Measurements from ENCODE around the gene PITPNM3. TPM values are rescaled to one million over a fixed set of nuclear protein-coding genes. Genes with fewer than 3 reads are reported as not detected.

Gene PITPNM3
- total and polyA plus RNA-seq, 2 of the 13 experiments (the other 11 are each of a cell fraction or from before 2014, with no cell fraction given) = 0.13 to 0.29 TPM

- H3K27ac ChIP-seq (ENCODE audit: extremely low read length, insufficient read depth, low read length) = no peak overlapping the region
- POLR2A ChIA-PET = no interaction called here
- no peaks in the 10 kb centered on the region for H3K9me3 ChIP-seq (ENCODE audit: low read length)
- H2AFZ ChIP-seq (ENCODE audit: low read length) = no peak overlapping the region
- BruUV-seq (replicated peaks) = no TSS peak
- in situ Hi-C loops (cut with HindIII; ENCODE audit: extremely low pct_ligation_motif_present, low pct_unique_long_range_greater_than_20kb) = no loop called here
- H4K20me1 ChIP-seq (ENCODE audit: insufficient read depth, low read length) = no peaks in the 10 kb centered on the region
- intact Hi-C loops (cut with micrococcal nuclease; ENCODE audit: unreplicated experiment) = no loop called here
- 70% methylated on average over 4 of the region's 4 CpGs for WGBS (ENCODE audit: low lambda C conversion rate)
- peaks cover 19% of the 10 kb centered on the region for H3K4me1 ChIP-seq (ENCODE audit: insufficient read depth, low read length)
- H3K36me3 ChIP-seq (replicated peaks in 1 of 2; ENCODE audit: control insufficient read depth in 1 of 2, insufficient read depth in 2 of 2, low read length in 2 of 2) = no peaks in the 10 kb centered on the region
- H3K79me2 ChIP-seq (ENCODE audit: insufficient read depth, low read length) = no peaks in the 10 kb centered on the region
- TF ChIP-seq THYN1 (CRISPR knock-in tag; IDR thresholded peaks at IDR 0.05; ENCODE audit: borderline replicate concordance, low read depth) (no peak), TCF7L2 (IDR thresholded peaks at IDR 0.05; ENCODE audit: low read depth, low read length) (no peak), HOXD1 (CRISPR knock-in tag; IDR thresholded peaks at IDR 0.05) (no peak), KLF12 (CRISPR knock-in tag; IDR thresholded peaks at IDR 0.05; ENCODE audit: borderline replicate concordance) (no peak), TFE3 (CRISPR knock-in tag; IDR thresholded peaks at IDR 0.05) (no peak), ZBTB3 (CRISPR knock-in tag; IDR thresholded peaks at IDR 0.05; ENCODE audit: borderline replicate concordance, low read depth) (no peak), BRD4 (CRISPR knock-in tag; IDR thresholded peaks at IDR 0.05) (no peak), ZNF816 (CRISPR knock-in tag; IDR thresholded peaks at IDR 0.05; ENCODE audit: borderline replicate concordance) (no peak), CEBPG (CRISPR knock-in tag; IDR thresholded peaks at IDR 0.05) (no peak), SIN3B (IDR thresholded peaks at IDR 0.05; ENCODE audit: low read length) (no peak), ZNF564 (CRISPR knock-in tag; IDR thresholded peaks at IDR 0.05) (no peak)
- FAIRE-seq (no peak), ATAC-seq (no peak), DNase-seq (ENCODE audit: low spot score) (no peak)
- CTCF ChIA-PET (ENCODE audit: low intra/inter-chr PET ratio, low total read pairs) = no interaction called here
- H3K4me2 ChIP-seq (ENCODE audit: low read depth, low read length) = no peak overlapping the region
- H3K9ac ChIP-seq (ENCODE audit: insufficient read depth, low read depth, low read length) = no peak overlapping the region
- H3K4me3 ChIP-seq (replicated peaks in 1 of 3; ENCODE audit: insufficient read depth in 1 of 3, low read depth in 2 of 3, low read length in 3 of 3) = no peak overlapping the region
- H3K27me3 ChIP-seq (ENCODE audit: control insufficient read depth in 1 of 2, insufficient read depth in 2 of 2, low read length in 2 of 2) = no peaks in the 10 kb centered on the region
Measured at GRCh38 chr17:6524520-6524919, 31.8 kb downstream of the PITPNM3 start.

Data from HepG2 (cell line).